A549 (cell line): Measurements from ENCODE around the gene OR6K2. TPM values are rescaled to one million over a fixed set of nuclear protein-coding genes. Genes with fewer than 3 reads are reported as not detected.

ENCODE experiments used
- ATAC-seq, 2 experiments: fragments of 200-7000 bp in 1 of 2; fragments of >200 bp in 1 of 2; cut with Nextera tagmentation in 1 of 2; cut with Tn5 transposase in 1 of 2; 3 replicates each; pipeline versions ENCODE4 v1.8.0 to v1.9.1; 2018 to 2020; ENCODE audit warnings: mild to moderate bottlenecking in 1 of 2, moderate library complexity in 1 of 2
- CTCF ChIA-PET: fragments of 300-600 bp; sonication (Branson Sonifier 250); formaldehyde crosslinking; extraction: SDS; loops from one replicate; lab custom pipeline; 2021; ENCODE audit warnings: antibody characterized with exemption, inconsistent platforms; lab: Yijun Ruan, JAX
- POLR2A ChIA-PET: fragments of 350-600 bp; formaldehyde crosslinking; extraction: SDS; loops from one replicate; lab custom pipeline; 2021; ENCODE audit warnings: antibody characterized with exemption, inconsistent platforms; lab: Yijun Ruan, JAX
- DNase-seq, 2 experiments: peaks; one replicate each; pipeline versions ENCODE4 v3.0.0 to v3.0.0-alpha.2; 2011 to 2016; ENCODE audit warnings: low read depth in 1 of 2, low spot score in 1 of 2
- FAIRE-seq: peaks from 2 replicates; lab custom pipeline; 2011; peaks lifted over from hg19 to GRCh38; lab: Jason Lieb, UNC
- H3K27ac ChIP-seq, 2 experiments: fragments of >200 bp; sonication (Bioruptor Twin); formaldehyde crosslinking; 3 replicates each; pipeline ENCODE4 v1.5.1; 2016 to 2017
- H3K4me1 ChIP-seq: fragments of >200 bp; sonication (Bioruptor Twin); formaldehyde crosslinking; 3 replicates; pipeline ENCODE4 v1.6.1; 2016
- H3K4me2 ChIP-seq: fragments of >200 bp; sonication (Bioruptor Twin); formaldehyde crosslinking; 3 replicates; pipeline ENCODE4 v1.6.1; 2016
- H3K4me3 ChIP-seq: fragments of >200 bp; sonication (Bioruptor Twin); formaldehyde crosslinking; 3 replicates; pipeline ENCODE4 v1.5.1; 2016
- H3K9me3 ChIP-seq: fragments of >200 bp; sonication (Bioruptor Twin); formaldehyde crosslinking; 3 replicates; pipeline ENCODE4 v1.6.1; 2016
- CEBPB ChIP-seq, 2 experiments: fragments of >200 bp in 1 of 2; sonication (Bioruptor Twin) in 1 of 2; formaldehyde crosslinking in 1 of 2; IDR thresholded peaks; 2 replicates each; pipeline ENCODE4 v1.6.1; 2012 to 2016
- EHMT2 ChIP-seq: fragments of 200-600 bp; sonication (generic); IDR thresholded peaks from 2 replicates; pipeline ENCODE4 v1.6.1; 2016; ENCODE audit warnings: antibody characterized with exemption, low read depth, mild to moderate bottlenecking, moderate library complexity
- EP300 ChIP-seq, 2 experiments: fragments of >200 bp; sonication (Bioruptor Twin); formaldehyde crosslinking; IDR thresholded peaks; 2 replicates in 1 of 2; 3 replicates in 1 of 2; pipeline ENCODE4 v1.6.1; 2016 to 2017
- FOXS1 ChIP-seq: fragments of 250-450 bp; sonication (Bioruptor Pico); IDR thresholded peaks from 2 replicates; pipeline ENCODE4 v1.5.0; 2020; ENCODE audit warnings: mild to moderate bottlenecking, moderate library complexity
- GATA3 ChIP-seq: IDR thresholded peaks from 2 replicates; pipeline ENCODE4 v1.6.1; 2012; ENCODE audit warnings: borderline replicate concordance
- HEYL ChIP-seq: fragments of 250-450 bp; sonication (Bioruptor Pico); IDR thresholded peaks from 2 replicates; pipeline ENCODE4 v1.8.0; 2021; ENCODE audit warnings: mild to moderate bottlenecking, moderate library complexity
- HOXB5 ChIP-seq: fragments of 250-450 bp; sonication (Bioruptor Pico); IDR thresholded peaks from 2 replicates; pipeline ENCODE4 v1.5.0; 2020; ENCODE audit warnings: mild to moderate bottlenecking, moderate library complexity
- JUNB ChIP-seq: fragments of >200 bp; sonication (Bioruptor Twin); formaldehyde crosslinking; IDR thresholded peaks from 2 replicates; pipeline ENCODE4 v1.6.1; 2016
- MAX ChIP-seq: IDR thresholded peaks from 2 replicates; pipeline ENCODE4 v1.6.1; 2012
- RCOR1 ChIP-seq: fragments of 150-350 bp; IDR thresholded peaks from 2 replicates; pipeline ENCODE4 v1.6.1; 2014; ENCODE audit warnings: antibody characterized with exemption, low read length, low read depth
- TP53 ChIP-seq: fragments of 250-450 bp; sonication (Bioruptor Pico); IDR thresholded peaks from 2 replicates; pipeline ENCODE4 v1.5.0; 2021; ENCODE audit warnings: mild to moderate bottlenecking, moderate library complexity
- ZNF302 ChIP-seq: fragments of 250-450 bp; sonication (Bioruptor Pico); IDR thresholded peaks from 2 replicates; pipeline ENCODE4 v1.9.0; 2021; ENCODE audit warnings: inconsistent platforms, mild to moderate bottlenecking, moderate library complexity
- WGBS: methylation state at CpG from one replicate; pipeline ENCODE4 v1.1.6; 2017; ENCODE audit errors: missing lambda C conversion rate; 5-methylcytosine and 5-hydroxymethylcytosine counted together
- polyA plus RNA-seq, 4 experiments: library from polyadenylated mRNA; depleted of rRNA in 3 of 4; stranded (reverse); fragments of >200 nt; fragmentation: RNase III in 1 of 4; extraction: RNeasy Plus Mini Kit Qiagen cat#74134 plus additional on column Dnase treatment in 1 of 4; gene quantifications; 2 replicates in 3 of 4; 3 replicates in 1 of 4; pipeline ENCODE4 v1.2.3, GENCODE V29; 2011 to 2017
- TF ChIP-seq, protein P1 (sequence below): fragments of 250-450 bp; sonication (Bioruptor Pico); IDR thresholded peaks from 2 replicates; pipeline ENCODE4 v1.5.0; 2020; ENCODE audit warnings: low read depth, mild to moderate bottlenecking, moderate library complexity
- TF ChIP-seq, protein P2 (sequence below): fragments of >200 bp; sonication (Bioruptor Twin); formaldehyde crosslinking; IDR thresholded peaks from 3 replicates; pipeline ENCODE4 v1.6.1; 2016

Gene OR6K2
- polyA plus RNA-seq, 2 of the 4 experiments (the other 2 are of a cell fraction) = not detected

- FAIRE-seq = no peak
- CTCF ChIA-PET = no interaction called here
- DNase-seq = no peak
- Histone ChIP-seq H3K27ac (no peak overlapping the region), H3K4me3 (no peak overlapping the region), H3K9me3 (no peaks in the 10 kb centered on the region), H3K4me2 (no peak overlapping the region), H3K4me1 (no peaks in the 10 kb centered on the region)
- POLR2A ChIA-PET = no interaction called here
- ATAC-seq = no peak
- TF ChIP-seq ZNF302 (CRISPR knock-in tag) (no peak), MAX (no peak), RCOR1 (no peak), HEYL (CRISPR knock-in tag) (no peak), GATA3 (no peak), FOXS1 (CRISPR knock-in tag) (no peak)
- TF ChIP-seq, protein P1, sequence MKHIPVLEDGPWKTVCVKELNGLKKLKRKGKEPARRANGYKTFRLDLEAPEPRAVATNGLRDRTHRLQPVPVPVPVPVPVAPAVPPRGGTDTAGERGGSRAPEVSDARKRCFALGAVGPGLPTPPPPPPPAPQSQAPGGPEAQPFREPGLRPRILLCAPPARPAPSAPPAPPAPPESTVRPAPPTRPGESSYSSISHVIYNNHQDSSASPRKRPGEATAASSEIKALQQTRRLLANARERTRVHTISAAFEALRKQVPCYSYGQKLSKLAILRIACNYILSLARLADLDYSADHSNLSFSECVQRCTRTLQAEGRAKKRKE (CRISPR knock-in tag) = no peak
- TF ChIP-seq, protein P2, sequence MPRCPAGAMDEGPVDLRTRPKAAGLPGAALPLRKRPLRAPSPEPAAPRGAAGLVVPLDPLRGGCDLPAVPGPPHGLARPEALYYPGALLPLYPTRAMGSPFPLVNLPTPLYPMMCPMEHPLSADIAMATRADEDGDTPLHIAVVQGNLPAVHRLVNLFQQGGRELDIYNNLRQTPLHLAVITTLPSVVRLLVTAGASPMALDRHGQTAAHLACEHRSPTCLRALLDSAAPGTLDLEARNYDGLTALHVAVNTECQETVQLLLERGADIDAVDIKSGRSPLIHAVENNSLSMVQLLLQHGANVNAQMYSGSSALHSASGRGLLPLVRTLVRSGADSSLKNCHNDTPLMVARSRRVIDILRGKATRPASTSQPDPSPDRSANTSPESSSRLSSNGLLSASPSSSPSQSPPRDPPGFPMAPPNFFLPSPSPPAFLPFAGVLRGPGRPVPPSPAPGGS = no peak
- TF ChIP-seq, all 56 proteins: peak for 0
Measured at GRCh38 chr1:158654086-158654485, 46.4 kb downstream of the OR6K2 start.

DNA sequence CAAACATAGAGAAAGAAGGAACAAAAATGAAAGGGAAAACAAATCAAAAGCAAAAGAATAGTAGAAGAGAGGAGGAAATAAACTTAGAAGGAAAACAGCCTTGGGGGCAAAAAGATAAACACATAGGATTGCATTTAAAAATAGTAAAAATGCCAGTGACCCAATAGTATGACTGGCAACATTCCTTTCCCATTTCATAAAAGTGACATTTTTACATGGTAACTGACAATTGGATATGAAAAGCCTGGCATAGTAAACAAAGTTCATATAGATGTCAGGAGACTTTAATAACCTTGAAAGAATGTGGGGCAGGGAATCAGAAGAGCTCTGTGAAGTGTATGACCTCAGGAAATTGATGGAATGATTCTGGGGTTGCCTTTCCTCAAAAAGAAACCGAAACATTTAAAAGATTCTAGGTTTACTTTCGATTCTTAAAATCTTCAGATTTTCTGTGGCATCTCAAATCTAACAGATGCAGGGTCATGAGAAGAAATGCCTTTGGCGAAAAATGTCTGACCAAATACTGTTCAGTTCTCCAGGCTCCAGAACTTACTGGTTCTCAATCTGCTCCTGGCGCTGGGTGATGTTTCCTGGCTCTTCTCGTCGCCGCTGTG lies 47.6 kb downstream of the OR6K2 start:
- FAIRE-seq (no peak), DNase-seq (no peak), ATAC-seq (no peak; a peak in 1 of 6 replicates)
- POLR2A ChIA-PET = no interaction called here
- H3K27ac ChIP-seq = no peak overlapping the region
- TF ChIP-seq CEBPB (IDR thresholded peaks at IDR 0.05) = no peak
- no peak for TF ChIP-seq EP300 (IDR thresholded peaks at IDR 0.05)
- TF ChIP-seq HOXB5 (CRISPR knock-in tag) = no peak
- no peak for TF ChIP-seq TP53 (CRISPR knock-in tag)
- TF ChIP-seq JUNB = no peak
- TF ChIP-seq EHMT2 = no peak
- CTCF ChIA-PET = no interaction called here
- H3K4me2 ChIP-seq = peak overlapping the region; percentile 49
- no peak overlapping the region for H3K4me3 ChIP-seq
- no peaks in the 10 kb centered on the region for H3K9me3 ChIP-seq
- WGBS = 16% methylated on average over 6 of the region's 7 CpGs
- H3K4me1 ChIP-seq = no peaks in the 10 kb centered on the region

Other genes with a start within 250 kb of the OR6K2 start
- gene OR10K1, start 238.8 kb downstream of the OR6K2 start, polyA plus RNA-seq (2011; rRNA removed) = not detected in 2 replicates
- not detected in 3 replicates for gene OR10K1, start 238.8 kb downstream of the OR6K2 start, polyA plus RNA-seq (2017; fragmentation: RNase III; extraction: RNeasy Plus Mini Kit Qiagen cat#74134 plus additional on column Dnase treatment)
- not detected in 2 replicates for gene OR10R2, start 228.4 kb downstream of the OR6K2 start, polyA plus RNA-seq (2011; rRNA removed)
- gene OR10R2, start 228.4 kb downstream of the OR6K2 start, polyA plus RNA-seq (2017; fragmentation: RNase III; extraction: RNeasy Plus Mini Kit Qiagen cat#74134 plus additional on column Dnase treatment) = not detected in 3 replicates
- gene OR6Y1, start 146.2 kb downstream of the OR6K2 start, polyA plus RNA-seq (2011; rRNA removed) = not detected in 2 replicates
- gene OR6Y1, start 146.2 kb downstream of the OR6K2 start, polyA plus RNA-seq (2017; fragmentation: RNase III; extraction: RNeasy Plus Mini Kit Qiagen cat#74134 plus additional on column Dnase treatment) = not detected in 3 replicates
- not detected in 2 replicates for gene OR6P1, start 130.1 kb downstream of the OR6K2 start, polyA plus RNA-seq (2011; rRNA removed)
- gene OR6P1, start 130.1 kb downstream of the OR6K2 start, polyA plus RNA-seq (2017; fragmentation: RNase III; extraction: RNeasy Plus Mini Kit Qiagen cat#74134 plus additional on column Dnase treatment) = not detected in 3 replicates
- gene OR10X1, start 120.8 kb downstream of the OR6K2 start, polyA plus RNA-seq (2011; rRNA removed) = not detected in 2 replicates
- gene OR10X1, start 120.8 kb downstream of the OR6K2 start, polyA plus RNA-seq (2017; fragmentation: RNase III; extraction: RNeasy Plus Mini Kit Qiagen cat#74134 plus additional on column Dnase treatment) = not detected in 3 replicates
- gene OR10Z1, start 95.4 kb downstream of the OR6K2 start, polyA plus RNA-seq (2011; rRNA removed) = not detected in 2 replicates
- gene OR10Z1, start 95.4 kb downstream of the OR6K2 start, polyA plus RNA-seq (2017; fragmentation: RNase III; extraction: RNeasy Plus Mini Kit Qiagen cat#74134 plus additional on column Dnase treatment) = not detected in 3 replicates
- gene SPTA1, start 13.9 kb downstream of the OR6K2 start, polyA plus RNA-seq (2011; rRNA removed) = 0.09 and 0.10 TPM in 2 replicates
- gene SPTA1, start 13.9 kb downstream of the OR6K2 start, polyA plus RNA-seq (2017; fragmentation: RNase III; extraction: RNeasy Plus Mini Kit Qiagen cat#74134 plus additional on column Dnase treatment) = not detected in 3 replicates
- not detected in 2 replicates for gene OR6K3, start 20.1 kb upstream of the OR6K2 start, polyA plus RNA-seq (2011; rRNA removed)
- gene OR6K3, start 20.1 kb upstream of the OR6K2 start, polyA plus RNA-seq (2017; fragmentation: RNase III; extraction: RNeasy Plus Mini Kit Qiagen cat#74134 plus additional on column Dnase treatment) = not detected in 3 replicates
- gene OR6K6, start 54.1 kb upstream of the OR6K2 start, polyA plus RNA-seq (2011; rRNA removed) = not detected in 2 replicates
- gene OR6K6, start 54.1 kb upstream of the OR6K2 start, polyA plus RNA-seq (2017; fragmentation: RNase III; extraction: RNeasy Plus Mini Kit Qiagen cat#74134 plus additional on column Dnase treatment) = not detected in 3 replicates
- gene OR6N1, start 71.5 kb upstream of the OR6K2 start, polyA plus RNA-seq (2011; rRNA removed) = not detected in 2 replicates
- not detected in 3 replicates for gene OR6N1, start 71.5 kb upstream of the OR6K2 start, polyA plus RNA-seq (2017; fragmentation: RNase III; extraction: RNeasy Plus Mini Kit Qiagen cat#74134 plus additional on column Dnase treatment)
- gene OR6N2, start 80.6 kb upstream of the OR6K2 start, polyA plus RNA-seq (2011; rRNA removed) = not detected in 2 replicates
- gene OR6N2, start 80.6 kb upstream of the OR6K2 start, polyA plus RNA-seq (2017; fragmentation: RNase III; extraction: RNeasy Plus Mini Kit Qiagen cat#74134 plus additional on column Dnase treatment) = not detected in 3 replicates
- not detected in 2 replicates for gene MNDA, start 130.7 kb upstream of the OR6K2 start, polyA plus RNA-seq (2011; rRNA removed)
- not detected in 3 replicates for gene MNDA, start 130.7 kb upstream of the OR6K2 start, polyA plus RNA-seq (2017; fragmentation: RNase III; extraction: RNeasy Plus Mini Kit Qiagen cat#74134 plus additional on column Dnase treatment)
- not detected in 2 replicates for gene PYHIN1, start 230.9 kb upstream of the OR6K2 start, polyA plus RNA-seq (2011; rRNA removed)
- not detected in 3 replicates for gene PYHIN1, start 230.9 kb upstream of the OR6K2 start, polyA plus RNA-seq (2017; fragmentation: RNase III; extraction: RNeasy Plus Mini Kit Qiagen cat#74134 plus additional on column Dnase treatment)